ENCODE data around the gene FANCM.

FANCM gene

GRCh38 chr14:45103806-45104205, 31.9 kb upstream of the FANCM start:
- no peak for DNase-seq (ENCODE audit: low read depth)
- no peak for TF ChIP-seq CTCF (IDR thresholded peaks at IDR 0.05; ENCODE audit: control insufficient read depth, extremely low read depth, insufficient read depth)
- H3K4me3 ChIP-seq (ENCODE audit: low read depth, low read length): no peak overlapping the region

GRCh38 chr14:45104561-45104960, 31.2 kb upstream of the FANCM start:
- DNase-seq (ENCODE audit: low read depth): no peak
- no peak for TF ChIP-seq CTCF (IDR thresholded peaks at IDR 0.05; ENCODE audit: control insufficient read depth, extremely low read depth, insufficient read depth)
- H3K4me3 ChIP-seq (ENCODE audit: low read depth, low read length): no peak overlapping the region

DNA sequence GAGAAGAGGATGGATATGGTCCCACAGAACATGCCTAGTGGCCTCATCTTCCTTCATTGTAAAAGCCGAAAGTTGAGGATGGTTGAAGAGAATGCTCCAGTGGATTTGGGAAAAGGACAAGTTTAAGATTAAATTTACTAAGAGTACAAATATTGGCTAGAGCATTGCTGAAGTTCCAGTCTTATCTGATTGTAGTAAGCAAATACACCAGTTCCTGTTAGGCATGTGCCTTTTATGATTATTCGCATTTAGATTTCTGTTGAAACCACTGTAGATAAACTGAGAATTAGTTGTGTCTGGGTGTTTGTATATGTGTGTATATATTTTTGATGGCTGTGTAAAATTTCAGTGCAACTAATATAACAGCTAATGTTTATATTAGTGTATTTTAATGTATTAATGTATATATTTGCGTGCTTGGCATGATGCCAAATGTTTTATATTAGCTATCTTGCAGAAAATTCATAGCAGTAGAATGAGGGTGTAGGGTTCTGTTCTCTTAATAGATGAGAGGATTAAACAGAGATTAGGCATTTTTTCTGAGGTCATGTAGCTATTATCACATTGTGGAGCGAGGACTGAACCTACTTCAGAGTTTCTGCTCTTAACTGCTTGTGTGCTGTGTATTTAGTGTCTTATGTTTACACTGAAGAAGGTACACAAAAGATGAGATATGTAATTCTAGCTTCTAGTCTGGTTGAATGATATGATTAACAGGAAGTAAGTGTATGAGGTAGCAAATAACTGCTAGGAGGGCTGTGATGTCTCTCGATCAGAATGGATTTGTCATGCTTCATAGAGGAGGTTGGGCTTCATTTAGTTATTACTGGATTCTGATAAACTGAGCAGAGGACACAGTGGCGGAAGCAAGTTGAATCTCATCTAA, 22.6 kb upstream of the FANCM start:
- peak overlapping the region; percentile 30 for H3K4me3 ChIP-seq (ENCODE audit: low read depth, low read length)
- TF ChIP-seq CTCF (IDR thresholded peaks at IDR 0.05; ENCODE audit: control insufficient read depth, extremely low read depth, insufficient read depth): no peak
- peak; percentile 88 for DNase-seq (ENCODE audit: low read depth)

- no peak for TF ChIP-seq CTCF (IDR thresholded peaks at IDR 0.05; ENCODE audit: control insufficient read depth, extremely low read depth, insufficient read depth)
- no peak overlapping the region for H3K4me3 ChIP-seq (ENCODE audit: low read depth, low read length)
- no peak for DNase-seq (ENCODE audit: low read depth)
Measured at GRCh38 chr14:45114327-45114726, 21.4 kb upstream of the FANCM start.

GRCh38 chr14:45118594-45118993, 17.1 kb upstream of the FANCM start:
- no peak overlapping the region for H3K4me3 ChIP-seq (ENCODE audit: low read depth, low read length)
- peak; percentile 88 for DNase-seq (ENCODE audit: low read depth)
- no peak for TF ChIP-seq CTCF (IDR thresholded peaks at IDR 0.05; ENCODE audit: control insufficient read depth, extremely low read depth, insufficient read depth)

DNA sequence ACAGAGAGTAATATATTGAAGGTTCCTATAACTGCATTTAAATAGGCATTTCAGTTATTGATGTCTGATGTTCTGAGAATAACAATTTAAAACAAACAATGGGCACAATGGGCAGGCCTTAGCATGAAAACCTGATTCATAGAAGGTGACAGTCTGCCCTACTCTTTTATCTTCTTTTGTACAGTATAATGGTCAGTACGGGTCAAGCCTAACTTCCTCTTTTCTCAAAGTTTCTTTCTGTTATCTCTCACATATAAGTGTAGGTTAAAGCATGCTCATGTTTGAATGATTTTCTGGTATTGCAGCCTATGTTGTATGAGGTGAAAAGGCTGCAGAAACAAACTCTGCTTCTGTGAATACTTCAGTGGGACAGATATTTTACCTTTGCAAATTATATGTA, 15.6 kb upstream of the FANCM start:
- DNase-seq (ENCODE audit: low read depth): no peak
- no peak overlapping the region for H3K4me3 ChIP-seq (ENCODE audit: low read depth, low read length)
- TF ChIP-seq CTCF (IDR thresholded peaks at IDR 0.05; ENCODE audit: control insufficient read depth, extremely low read depth, insufficient read depth): no peak

DNA sequence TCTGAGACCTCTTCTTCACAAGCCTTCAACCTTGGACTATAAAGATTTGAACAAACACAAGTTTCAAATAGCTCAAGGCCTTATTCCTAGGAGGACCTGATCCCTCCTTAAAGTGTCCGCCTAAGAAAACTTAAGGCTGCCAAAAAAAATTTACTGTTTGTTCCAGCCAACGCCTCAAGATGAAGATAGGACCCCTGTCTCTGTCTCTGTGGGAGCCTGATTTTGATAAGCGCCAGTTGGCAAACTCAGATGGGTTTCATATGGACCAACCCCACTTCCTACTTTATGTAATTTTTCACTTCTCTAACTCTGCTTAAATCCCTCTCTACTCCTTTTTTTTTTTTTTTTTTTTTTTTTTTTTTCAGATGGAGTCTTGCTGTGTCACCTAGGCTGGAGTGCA, 12.5 kb upstream of the FANCM start:
- H3K4me3 ChIP-seq (ENCODE audit: low read depth, low read length): no peak overlapping the region
- DNase-seq (ENCODE audit: low read depth): no peak
- no peak for TF ChIP-seq CTCF (IDR thresholded peaks at IDR 0.05; ENCODE audit: control insufficient read depth, extremely low read depth, insufficient read depth)
